HepG2 (cell line): ENCODE data around the gene KDM1B. TPM values are rescaled to one million over a fixed set of nuclear protein-coding genes. Genes with fewer than 3 reads are reported as not detected.

Experiments used
- BCLAF1 ChIP-seq: fragments of 450-650 bp; IDR thresholded peaks from 2 replicates; pipeline ENCODE4 v1.6.1; 2017; ENCODE audit warnings: mild to moderate bottlenecking
- FOXA3 ChIP-seq: IDR thresholded peaks from 2 replicates; pipeline ENCODE4 v1.6.1; 2016; ENCODE audit warnings: missing genetic modification reagents, missing compliant biosample characterization
- GMEB2 ChIP-seq: IDR thresholded peaks from 2 replicates; pipeline ENCODE4 v1.6.1; 2016; ENCODE audit warnings: missing biosample characterization, missing genetic modification reagents, low read depth
- KAT7 ChIP-seq: IDR thresholded peaks from 2 replicates; pipeline ENCODE4 v1.6.1; 2018; ENCODE audit warnings: borderline replicate concordance, missing compliant biosample characterization
- KMT2A ChIP-seq: sonication (generic); formaldehyde crosslinking; IDR thresholded peaks from 2 replicates; pipeline ENCODE4 v1.4.0; 2020; ENCODE audit warnings: missing genetic modification reagents
- MLLT10 ChIP-seq: sonication (generic); formaldehyde crosslinking; IDR thresholded peaks from 2 replicates; pipeline ENCODE4 v1.4.0; 2020; ENCODE audit warnings: missing genetic modification reagents
- NBN ChIP-seq: fragments of 450-650 bp; conservative IDR thresholded peaks from 2 replicates; pipeline ENCODE4 v1.6.1; 2017
- ZBTB39 ChIP-seq: sonication (generic); formaldehyde crosslinking; IDR thresholded peaks from 2 replicates; pipeline ENCODE4 v1.5.0; 2020; ENCODE audit warnings: missing genetic modification reagents
- ZBTB46 ChIP-seq: sonication (generic); formaldehyde crosslinking; IDR thresholded peaks from 2 replicates; pipeline ENCODE4 v1.4.0; 2020; ENCODE audit warnings: mild to moderate bottlenecking, missing genetic modification reagents, borderline replicate concordance
- ZIK1 ChIP-seq: sonication (generic); formaldehyde crosslinking; IDR thresholded peaks from 2 replicates; pipeline ENCODE4 v1.5.0; 2020; ENCODE audit warnings: mild to moderate bottlenecking, low read depth, missing genetic modification reagents, borderline replicate concordance
- ZNF180 ChIP-seq: sonication (generic); formaldehyde crosslinking; IDR thresholded peaks from 2 replicates; pipeline ENCODE4 v1.4.0; 2020; ENCODE audit warnings: low read depth, missing genetic modification reagents, borderline replicate concordance
- ZNF24 ChIP-seq: fragments of 450-650 bp; IDR thresholded peaks from 2 replicates; pipeline ENCODE4 v1.6.1; 2017; ENCODE audit warnings: antibody characterized with exemption, mild to moderate bottlenecking
- ZNF253 ChIP-seq: sonication (generic); formaldehyde crosslinking; IDR thresholded peaks from 2 replicates; pipeline ENCODE4 v1.8.0; 2022; ENCODE audit warnings: mild to moderate bottlenecking, missing genetic modification reagents, borderline replicate concordance
- ZNF281 ChIP-seq: sonication (generic); formaldehyde crosslinking; IDR thresholded peaks from 2 replicates; pipeline ENCODE4 v1.4.0; 2020; ENCODE audit warnings: missing genetic modification reagents, borderline replicate concordance
- ZNF484 ChIP-seq: sonication (generic); formaldehyde crosslinking; IDR thresholded peaks from 2 replicates; pipeline ENCODE4 v1.5.1; 2020; ENCODE audit warnings: mild to moderate bottlenecking, low read depth, missing genetic modification reagents, borderline replicate concordance
- ZNF670 ChIP-seq: sonication (generic); formaldehyde crosslinking; IDR thresholded peaks from 2 replicates; pipeline ENCODE4 v1.8.0; 2022; ENCODE audit warnings: mild to moderate bottlenecking, missing genetic modification reagents, borderline replicate concordance
- polyA plus RNA-seq, 8 experiments: library from polyadenylated mRNA; depleted of rRNA in 3 of 8; stranded (reverse) in 7 of 8; unstranded in 1 of 8; fragments of >200 nt; fragmentation: Illumina TruSeq in 4 of 8; extraction: Trizol in 4 of 8; gene quantifications; 2 replicates each; pipeline versions ENCODE4 v1.2.1 to v1.2.3, GENCODE V29; 2011 to 2016; ENCODE audit warnings: low read depth in 4 of 8, missing spikeins in 1 of 8, mixed read lengths in 1 of 8; ENCODE audit not compliant: insufficient read depth in 1 of 8
- total RNA-seq, 5 experiments: library from RNA; depleted of rRNA; stranded (reverse); fragments of >200 nt; fragmentation: Illumina TruSeq; extraction: Trizol; gene quantifications; 2 replicates each; pipeline ENCODE4 v1.2.3, GENCODE V29; 2016; ENCODE audit warnings: low read depth in 1 of 5
- TF ChIP-seq, protein P1 (sequence below): sonication (generic); formaldehyde crosslinking; IDR thresholded peaks from 2 replicates; pipeline ENCODE4 v1.4.0; 2020; ENCODE audit warnings: missing genetic modification reagents

KDM1B gene
- total and polyA plus RNA-seq, 2 of the 13 experiments (the other 11 are each of a cell fraction or from before 2014, with no cell fraction given) = 9.8 to 13.2 TPM

- 0 out of 2 replicates have a peak, but pooled peaks have one; percentile 36 for TF ChIP-seq ZBTB39
- TF ChIP-seq KAT7 (CRISPR knock-in tag) = peak; percentile 85; the same call in 1 of the 2 replicates
- no peak for TF ChIP-seq ZBTB46
- TF ChIP-seq ZNF484 (CRISPR knock-in tag) = no peak
- TF ChIP-seq ZNF253 (CRISPR knock-in tag) = peak; percentile 49; the same call in 1 of the 2 replicates
- TF ChIP-seq, protein P1, sequence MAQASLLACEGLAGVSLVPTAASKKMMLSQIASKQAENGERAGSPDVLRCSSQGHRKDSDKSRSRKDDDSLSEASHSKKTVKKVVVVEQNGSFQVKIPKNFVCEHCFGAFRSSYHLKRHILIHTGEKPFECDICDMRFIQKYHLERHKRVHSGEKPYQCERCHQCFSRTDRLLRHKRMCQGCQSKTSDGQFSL (CRISPR knock-in tag) = no peak
- TF ChIP-seq NBN = no peak
- no peak for TF ChIP-seq ZNF670 (CRISPR knock-in tag)
- peak; percentile 79; the same call in 1 of the 2 replicates for TF ChIP-seq ZIK1 (CRISPR knock-in tag)
- peak; percentile 70 for TF ChIP-seq FOXA3
- TF ChIP-seq KMT2A (CRISPR knock-in tag) = no peak
- no peak for TF ChIP-seq ZNF180 (CRISPR knock-in tag)
- no peak for TF ChIP-seq GMEB2 (CRISPR knock-in tag)
- TF ChIP-seq ZNF281 (CRISPR knock-in tag) = no peak
- TF ChIP-seq BCLAF1 = no peak
- TF ChIP-seq MLLT10 (CRISPR knock-in tag) = no peak
- 0 out of 2 replicates have a peak, but pooled peaks have one; percentile 36 for TF ChIP-seq ZNF24
Measured at GRCh38 chr6:18264219-18264922, 109.1 kb downstream of the KDM1B start, which contains the start of gene DEK (continued).
